HepG2 (cell line): Measurements from ENCODE around the gene CYP4F12. TPM values are rescaled to one million over a fixed set of nuclear protein-coding genes. Genes with fewer than 3 reads are reported as not detected.
A peak's percentile ranks its signal among the peaks of the same experiment; 100 is the strongest.

Source experiments
- ATAC-seq: fragments of 200-7000 bp; cut with Tn5 transposase; 3 replicates; pipeline ENCODE4 v1.9.1; 2020; ENCODE audit warnings: mild to moderate bottlenecking, moderate library complexity
- BruUV-seq: library from RNA; stranded (reverse); fragments of 400-500 nt; replicated peaks from 2 replicates; lab custom pipeline; 2021; lab: Mats Ljungman, UMichigan
- CTCF ChIA-PET: fragments of 300-600 bp; formaldehyde crosslinking; extraction: SDS; loops from one replicate; lab custom pipeline; 2021; ENCODE audit warnings: low total read pairs, inconsistent platforms, low intra/inter-chr PET ratio; lab: Yijun Ruan, JAX
- POLR2A ChIA-PET: fragments of 350-600 bp; sonication (Branson Sonifier 250); formaldehyde crosslinking; loops from one replicate; lab custom pipeline; 2020; ENCODE audit warnings: antibody characterized with exemption, inconsistent platforms; lab: Yijun Ruan, JAX
- DNase-seq: peaks from one replicate; pipeline ENCODE4 v3.0.0-alpha.2; 2015; ENCODE audit warnings: low spot score
- FAIRE-seq: peaks from 3 replicates; lab custom pipeline; 2011; peaks lifted over from hg19 to GRCh38; lab: Jason Lieb, UNC
- H2AFZ ChIP-seq: one replicate; pipeline ENCODE4 v1.6.1; 2011; ENCODE audit warnings: low read length, inconsistent platforms
- H3K27ac ChIP-seq: fragments of 300-600 bp; 3 replicates; pipeline ENCODE4 v1.8.0; 2011; ENCODE audit warnings: mixed run types, mild to moderate bottlenecking, mixed read lengths, low read length, inconsistent platforms; ENCODE audit not compliant: insufficient read depth; ENCODE audit errors: extremely low read length
- H3K27me3 ChIP-seq, 2 experiments: fragments of 200-600 bp in 1 of 2; 2 replicates in 1 of 2; 3 replicates in 1 of 2; pipeline versions ENCODE4 v1.6.0 to v1.8.0; 2011; ENCODE audit warnings: low read length in 2 of 2, mild to moderate bottlenecking in 2 of 2, moderate library complexity in 2 of 2, inconsistent platforms in 1 of 2; ENCODE audit not compliant: insufficient read depth in 2 of 2, control insufficient read depth in 1 of 2
- H3K36me3 ChIP-seq, 2 experiments: fragments of 200-600 bp in 1 of 2; replicated peaks in 1 of 2; 2 replicates in 1 of 2; 3 replicates in 1 of 2; pipeline versions ENCODE4 v1.5.1 to v1.8.0; 2011; ENCODE audit warnings: low read length in 2 of 2, inconsistent platforms in 1 of 2; ENCODE audit not compliant: insufficient read depth in 2 of 2, control insufficient read depth in 1 of 2
- H3K4me1 ChIP-seq: 2 replicates; pipeline ENCODE4 v1.5.1; 2012; ENCODE audit warnings: low read length, inconsistent platforms; ENCODE audit not compliant: insufficient read depth
- H3K4me2 ChIP-seq: 2 replicates; pipeline ENCODE4 v1.6.0; 2011; ENCODE audit warnings: low read depth, low read length, inconsistent platforms
- H3K4me3 ChIP-seq, 3 experiments: fragments of 200-600 bp in 1 of 3; sonication (generic), shearing (Covaris generic) in 1 of 3; replicated peaks in 1 of 3; 2 replicates each; pipeline ENCODE4 v1.5.1; 2011 to 2016; ENCODE audit warnings: low read length in 3 of 3, inconsistent platforms in 2 of 3, low read depth in 2 of 3, mild to moderate bottlenecking in 2 of 3, control low read depth in 1 of 3, mixed read lengths in 1 of 3; ENCODE audit not compliant: insufficient read depth in 1 of 3
- H3K79me2 ChIP-seq: one replicate; pipeline ENCODE4 v1.6.1; 2011; ENCODE audit warnings: low read length, inconsistent platforms; ENCODE audit not compliant: insufficient read depth
- H3K9ac ChIP-seq: 2 replicates; pipeline ENCODE4 v1.6.0; 2011; ENCODE audit warnings: mild to moderate bottlenecking, low read depth, low read length, inconsistent platforms; ENCODE audit not compliant: insufficient read depth
- H3K9me3 ChIP-seq: 2 replicates; pipeline ENCODE4 v1.5.1; 2012; ENCODE audit warnings: mild to moderate bottlenecking, low read length
- H4K20me1 ChIP-seq: 2 replicates; pipeline ENCODE4 v1.6.0; 2011; ENCODE audit warnings: inconsistent platforms, mild to moderate bottlenecking, low read length, moderate library complexity; ENCODE audit not compliant: insufficient read depth
- HNF1A ChIP-seq, 2 experiments: sonication (generic) in 1 of 2; formaldehyde crosslinking in 1 of 2; IDR thresholded peaks; 2 replicates each; pipeline versions ENCODE4 v1.4.0 to v1.6.1; 2016 to 2020; ENCODE audit warnings: borderline replicate concordance in 1 of 2, low read depth in 1 of 2, mild to moderate bottlenecking in 1 of 2, missing genetic modification reagents in 1 of 2
- ZSCAN9 ChIP-seq: IDR thresholded peaks from 2 replicates; pipeline ENCODE4 v1.6.1; 2016; ENCODE audit warnings: borderline replicate concordance
- WGBS: methylation state at CpG from one replicate; pipeline ENCODE4 v1.1.6; 2017; ENCODE audit warnings: low lambda C conversion rate; 5-methylcytosine and 5-hydroxymethylcytosine counted together
- in situ Hi-C: cut with HindIII; loops from 2 replicates; pipeline ENCODE4 v1.10.0; 2017; ENCODE audit warnings: low pct_unique_long_range_greater_than_20kb; ENCODE audit not compliant: extremely low pct_ligation_motif_present
- intact Hi-C: fragments of 100-400 bp; cut with micrococcal nuclease; formaldehyde crosslinking; loops from one replicate; pipeline ENCODE4 v1.10.0; 2022; ENCODE audit not compliant: unreplicated experiment
- polyA plus RNA-seq, 8 experiments: library from polyadenylated mRNA; depleted of rRNA in 3 of 8; stranded (reverse) in 7 of 8; unstranded in 1 of 8; fragments of >200 nt; fragmentation: Illumina TruSeq in 4 of 8; extraction: Trizol in 4 of 8; gene quantifications; 2 replicates each; pipeline versions ENCODE4 v1.2.1 to v1.2.3, GENCODE V29; 2011 to 2016; ENCODE audit warnings: low read depth in 4 of 8, missing spikeins in 1 of 8, mixed read lengths in 1 of 8; ENCODE audit not compliant: insufficient read depth in 1 of 8
- total RNA-seq, 5 experiments: library from RNA; depleted of rRNA; stranded (reverse); fragments of >200 nt; fragmentation: Illumina TruSeq; extraction: Trizol; gene quantifications; 2 replicates each; pipeline ENCODE4 v1.2.3, GENCODE V29; 2016; ENCODE audit warnings: low read depth in 1 of 5

The CYP4F12 gene
- total and polyA plus RNA-seq, 2 of the 13 experiments (the other 11 are each of a cell fraction or from before 2014, with no cell fraction given), result 29.9 to 30.8 TPM

GRCh38 chr19:15634105-15634504 is 38.8 kb upstream of the CYP4F12 start:
- no peak for FAIRE-seq
- no peak for DNase-seq
- WGBS, result 0% methylated on average over 3 of the region's 3 CpGs
- intact Hi-C loops, result loop anchor here (5.0 to 10.0 kb wide), 2 partner anchors 38 to 551 kb away; partner anchors contain the start of genes CYP4F12 and FAM32A
- Histone ChIP-seq H3K9me3 (no peaks in the 10 kb centered on the region), H3K27me3 (no peaks in the 10 kb centered on the region), H3K27ac (no peak overlapping the region), H3K79me2 (no peaks in the 10 kb centered on the region), H3K9ac (no peak overlapping the region), H3K4me3 (no peak overlapping the region), H3K4me1 (peaks cover 32% of the 10 kb centered on the region), H3K36me3 (no peaks in the 10 kb centered on the region), H4K20me1 (peaks cover 4% of the 10 kb centered on the region; the same call in 1 of the 2 replicates), H3K4me2 (no peak overlapping the region), H2AFZ (no peak overlapping the region)
- TF ChIP-seq ZSCAN9 (CRISPR knock-in tag), result no peak
- peak; percentile 42; the same call in 1 of the 2 replicates for TF ChIP-seq HNF1A (IDR thresholded peaks at IDR 0.05; ENCODE audit: low read depth)
- TF ChIP-seq HNF1A (CRISPR knock-in tag; IDR thresholded peaks at IDR 0.05; ENCODE audit: borderline replicate concordance), result no peak
- no TSS peak for BruUV-seq
- ChIA-PET CTCF (no interaction called here), POLR2A (interaction anchor here (1.5 kb wide), 1 partner anchor 15 kb away, joined by 3 read pairs; no protein-coding TSS in a partner anchor)
- no peak for ATAC-seq
- in situ Hi-C loops, result loop anchor here (25.0 kb wide), 1 partner anchor 528 kb away; the partner anchor contains the start of gene CIB3
